ENCODE results near the gene WDR59. TPM values are rescaled to one million over a fixed set of nuclear protein-coding genes. Genes with fewer than 3 reads are reported as not detected.
A peak's percentile ranks its signal among the peaks of the same experiment; 100 is the strongest.

Gene WDR59
- total RNA-seq, 1 experiment from 2014 or later: 95.4 TPM

DNA sequence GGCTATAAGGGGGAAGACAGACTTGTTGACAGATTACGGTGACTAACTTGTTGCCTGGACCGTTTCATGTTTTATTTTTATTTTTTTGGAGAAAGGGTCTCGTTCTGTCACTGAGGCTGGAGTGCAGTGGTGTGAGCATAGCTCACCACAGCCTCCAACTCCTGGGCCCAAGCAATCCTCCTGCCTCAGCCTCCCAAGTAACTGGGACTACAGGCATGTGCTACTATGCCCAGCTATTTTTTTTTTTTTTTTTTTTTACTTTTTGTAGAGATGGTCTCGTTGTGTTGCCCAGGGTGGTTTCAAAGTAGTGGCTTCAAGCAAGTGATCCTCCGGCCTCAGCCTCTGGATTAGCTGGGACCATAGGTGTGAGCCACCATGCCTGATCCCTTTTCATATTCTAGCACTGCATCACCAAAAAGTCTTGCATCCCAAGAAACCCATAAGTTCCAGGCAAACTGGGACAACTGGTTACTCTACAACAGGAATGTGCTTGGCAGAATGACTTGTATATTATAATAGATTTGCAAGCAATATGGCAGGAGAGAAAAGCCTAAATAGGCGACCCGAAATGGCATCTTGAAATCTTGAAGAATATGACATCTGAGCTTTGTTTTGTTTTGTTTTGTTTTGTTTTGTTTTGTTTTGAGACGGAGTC, 2.2 kb upstream of the WDR59 start:
- Mint-ChIP-seq H3K27ac (ENCODE audit: unreplicated experiment) (no peak overlapping the region), H3K4me1 (ENCODE audit: low read depth, unreplicated experiment) (no peaks in the 10 kb centered on the region), H3K9me3 (ENCODE audit: low read depth, unreplicated experiment) (no peaks in the 10 kb centered on the region), H3K4me3 (ENCODE audit: low read depth, unreplicated experiment) (no peak overlapping the region), H3K36me3 (ENCODE audit: insufficient read depth, unreplicated experiment) (peaks cover 20% of the 10 kb centered on the region), H3K27me3 (ENCODE audit: unreplicated experiment) (no peaks in the 10 kb centered on the region)
- CTCF ChIA-PET: interaction anchor here (0.6 to 3.6 kb wide), 5 partner anchors 8 to 577 kb away, joined by 3 to 30 read pairs (median 3); no protein-coding TSS in a partner anchor
- no peak for DNase-seq
- intact Hi-C loops (cut with micrococcal nuclease; ENCODE audit: unreplicated experiment): no loop called here
- no TSS peak for BruUV-seq (replicated peaks)
- TF ChIP-seq, protein P1, sequence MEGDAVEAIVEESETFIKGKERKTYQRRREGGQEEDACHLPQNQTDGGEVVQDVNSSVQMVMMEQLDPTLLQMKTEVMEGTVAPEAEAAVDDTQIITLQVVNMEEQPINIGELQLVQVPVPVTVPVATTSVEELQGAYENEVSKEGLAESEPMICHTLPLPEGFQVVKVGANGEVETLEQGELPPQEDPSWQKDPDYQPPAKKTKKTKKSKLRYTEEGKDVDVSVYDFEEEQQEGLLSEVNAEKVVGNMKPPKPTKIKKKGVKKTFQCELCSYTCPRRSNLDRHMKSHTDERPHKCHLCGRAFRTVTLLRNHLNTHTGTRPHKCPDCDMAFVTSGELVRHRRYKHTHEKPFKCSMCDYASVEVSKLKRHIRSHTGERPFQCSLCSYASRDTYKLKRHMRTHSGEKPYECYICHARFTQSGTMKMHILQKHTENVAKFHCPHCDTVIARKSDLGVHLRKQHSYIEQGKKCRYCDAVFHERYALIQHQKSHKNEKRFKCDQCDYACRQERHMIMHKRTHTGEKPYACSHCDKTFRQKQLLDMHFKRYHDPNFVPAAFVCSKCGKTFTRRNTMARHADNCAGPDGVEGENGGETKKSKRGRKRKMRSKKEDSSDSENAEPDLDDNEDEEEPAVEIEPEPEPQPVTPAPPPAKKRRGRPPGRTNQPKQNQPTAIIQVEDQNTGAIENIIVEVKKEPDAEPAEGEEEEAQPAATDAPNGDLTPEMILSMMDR (IDR thresholded peaks at IDR 0.05; ENCODE audit: unreplicated experiment): no peak

DNA sequence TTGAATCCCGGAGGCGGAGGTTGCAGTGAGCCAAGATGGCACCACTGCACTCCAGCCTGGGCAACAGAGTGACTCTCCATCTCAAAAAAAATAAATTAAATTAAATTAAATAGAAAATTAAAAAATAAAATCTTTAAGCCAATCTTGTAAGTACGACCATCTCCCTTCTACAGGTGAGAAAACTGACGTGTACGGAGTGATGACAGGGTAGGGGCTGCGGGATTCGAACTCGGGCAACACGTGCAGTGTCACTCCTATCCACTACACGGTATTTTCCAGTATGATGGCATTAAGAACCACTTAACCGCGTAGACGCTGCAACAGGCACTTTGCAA, 762 bp downstream of the WDR59 start:
- DNase-seq: no peak
- peaks cover 20% of the 10 kb centered on the region for H3K36me3 Mint-ChIP-seq (ENCODE audit: insufficient read depth, unreplicated experiment)
- H3K9me3 Mint-ChIP-seq (ENCODE audit: low read depth, unreplicated experiment): no peaks in the 10 kb centered on the region
- BruUV-seq (replicated peaks): no TSS peak
- H3K27ac Mint-ChIP-seq (ENCODE audit: unreplicated experiment): peak overlapping the region; percentile 86
- CTCF ChIA-PET: interaction anchor here (1.2 to 3.6 kb wide), 2 partner anchors 13 to 127 kb away, joined by 6 to 30 read pairs; no protein-coding TSS in a partner anchor
- H3K4me3 Mint-ChIP-seq (ENCODE audit: low read depth, unreplicated experiment): peak overlapping the region; percentile 79
- H3K27me3 Mint-ChIP-seq (ENCODE audit: unreplicated experiment): no peaks in the 10 kb centered on the region
- intact Hi-C loops (cut with micrococcal nuclease; ENCODE audit: unreplicated experiment): no loop called here
- no peaks in the 10 kb centered on the region for H3K4me1 Mint-ChIP-seq (ENCODE audit: low read depth, unreplicated experiment)
- TF ChIP-seq, protein P1 (IDR thresholded peaks at IDR 0.05; ENCODE audit: unreplicated experiment): no peak

DNA sequence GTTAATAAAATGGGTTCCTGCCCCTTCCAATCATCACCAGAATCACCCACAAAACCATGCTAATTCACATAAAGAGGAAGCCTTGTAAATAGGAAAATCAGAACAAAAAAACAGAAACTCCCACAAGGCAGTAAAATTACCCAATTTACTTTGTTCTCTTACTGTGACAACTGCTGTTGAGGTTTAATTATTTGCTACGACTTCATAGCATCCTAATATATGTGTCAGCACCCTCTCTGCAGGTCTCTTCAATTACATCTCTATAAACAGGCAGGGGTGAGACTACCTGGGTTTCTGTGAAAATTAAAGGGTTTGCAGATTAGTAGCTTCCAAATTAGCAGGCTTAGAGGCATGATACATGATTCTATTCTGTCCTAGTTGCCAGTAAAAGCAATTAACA, 2.7 kb downstream of the WDR59 start:
- H3K9me3 Mint-ChIP-seq (ENCODE audit: low read depth, unreplicated experiment): no peaks in the 10 kb centered on the region
- peaks cover 31% of the 10 kb centered on the region for H3K36me3 Mint-ChIP-seq (ENCODE audit: insufficient read depth, unreplicated experiment)
- H3K4me3 Mint-ChIP-seq (ENCODE audit: low read depth, unreplicated experiment): no peak overlapping the region
- H3K27me3 Mint-ChIP-seq (ENCODE audit: unreplicated experiment): no peaks in the 10 kb centered on the region
- no peak for DNase-seq
- CTCF ChIA-PET: interaction anchor here (0.5 to 0.7 kb wide), 2 partner anchors 11 kb away, joined by 4 to 6 read pairs; no protein-coding TSS in a partner anchor
- BruUV-seq (replicated peaks): no TSS peak
- intact Hi-C loops (cut with micrococcal nuclease; ENCODE audit: unreplicated experiment): no loop called here
- TF ChIP-seq, protein P1 (IDR thresholded peaks at IDR 0.05; ENCODE audit: unreplicated experiment): no peak
- no peaks in the 10 kb centered on the region for H3K4me1 Mint-ChIP-seq (ENCODE audit: low read depth, unreplicated experiment)
- H3K27ac Mint-ChIP-seq (ENCODE audit: unreplicated experiment): no peak overlapping the region

DNA sequence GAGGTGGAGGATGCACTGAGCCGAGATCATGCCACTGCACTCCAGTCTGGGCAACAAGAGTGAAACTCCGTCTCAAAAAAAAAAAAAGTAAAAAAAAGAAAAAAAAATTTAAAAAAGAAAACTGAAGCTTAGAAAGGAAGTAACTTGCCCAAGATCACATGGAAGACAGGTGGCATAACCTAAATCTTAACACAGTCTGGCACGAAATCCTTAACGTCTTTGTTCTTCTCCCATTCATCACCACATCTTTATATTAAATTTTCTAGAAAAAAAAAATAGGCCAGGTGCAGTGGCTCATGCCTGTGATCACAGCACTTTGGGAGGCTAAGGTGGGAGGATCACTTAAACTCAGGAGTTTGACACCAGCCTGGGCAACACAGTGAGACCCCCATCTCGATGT, 9.3 kb downstream of the WDR59 start:
- no peak for DNase-seq
- Mint-ChIP-seq H3K9me3 (ENCODE audit: low read depth, unreplicated experiment) (no peaks in the 10 kb centered on the region), H3K27me3 (ENCODE audit: unreplicated experiment) (no peaks in the 10 kb centered on the region), H3K27ac (ENCODE audit: unreplicated experiment) (no peak overlapping the region), H3K4me3 (ENCODE audit: low read depth, unreplicated experiment) (no peak overlapping the region), H3K4me1 (ENCODE audit: low read depth, unreplicated experiment) (no peaks in the 10 kb centered on the region), H3K36me3 (ENCODE audit: insufficient read depth, unreplicated experiment) (peaks cover 28% of the 10 kb centered on the region)
- intact Hi-C loops (cut with micrococcal nuclease; ENCODE audit: unreplicated experiment): no loop called here
- CTCF ChIA-PET: no interaction called here
- no TSS peak for BruUV-seq (replicated peaks)
- TF ChIP-seq, protein P1 (IDR thresholded peaks at IDR 0.05; ENCODE audit: unreplicated experiment): no peak

Data from Calu3 (cell line).